ENCODE results near the gene CEP112. TPM values are rescaled to one million over a fixed set of nuclear protein-coding genes. Genes with fewer than 3 reads are reported as not detected.
"Not testable (repeated sequence)": the region's sequence is repeated elsewhere in the genome, so short reads cannot be mapped to it uniquely, and the experiment has no call there.

The CEP112 gene
- polyA plus RNA-seq, 1 experiment: 5.7 TPM

DNA sequence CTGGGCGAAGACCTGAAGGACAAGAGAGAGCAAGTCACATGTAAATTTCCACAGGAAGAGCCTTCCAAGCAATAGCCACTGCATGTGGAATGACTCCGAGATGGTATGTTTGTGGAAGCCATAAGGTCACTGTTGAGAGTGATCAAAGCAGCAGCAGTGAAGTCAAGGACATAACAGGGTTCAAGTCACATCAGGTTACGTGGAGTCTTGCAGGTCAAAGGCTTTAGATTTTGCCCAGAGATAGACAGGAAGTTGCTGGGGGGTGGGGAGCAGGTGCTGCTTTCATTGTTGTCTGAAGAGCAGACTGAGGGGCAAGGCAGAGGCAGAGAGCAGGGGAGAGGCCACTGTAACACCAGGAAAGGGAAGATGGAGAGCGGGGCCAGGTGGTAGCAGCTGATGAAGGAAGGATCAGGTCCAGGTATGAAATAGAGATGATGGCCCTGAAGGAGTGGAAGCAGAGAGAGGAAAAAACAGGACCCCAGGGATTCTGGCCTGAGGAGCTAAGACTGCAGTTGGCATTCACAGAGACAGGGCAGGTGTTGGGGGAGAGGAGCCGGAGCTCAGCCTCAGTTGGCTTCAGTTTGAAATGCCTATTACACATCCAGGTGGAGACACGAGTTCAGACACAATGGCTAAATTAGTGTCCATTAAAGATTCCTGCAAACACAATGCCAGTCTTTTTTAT, 501.2 kb downstream of the CEP112 start:
- TF ChIP-seq, protein P1, sequence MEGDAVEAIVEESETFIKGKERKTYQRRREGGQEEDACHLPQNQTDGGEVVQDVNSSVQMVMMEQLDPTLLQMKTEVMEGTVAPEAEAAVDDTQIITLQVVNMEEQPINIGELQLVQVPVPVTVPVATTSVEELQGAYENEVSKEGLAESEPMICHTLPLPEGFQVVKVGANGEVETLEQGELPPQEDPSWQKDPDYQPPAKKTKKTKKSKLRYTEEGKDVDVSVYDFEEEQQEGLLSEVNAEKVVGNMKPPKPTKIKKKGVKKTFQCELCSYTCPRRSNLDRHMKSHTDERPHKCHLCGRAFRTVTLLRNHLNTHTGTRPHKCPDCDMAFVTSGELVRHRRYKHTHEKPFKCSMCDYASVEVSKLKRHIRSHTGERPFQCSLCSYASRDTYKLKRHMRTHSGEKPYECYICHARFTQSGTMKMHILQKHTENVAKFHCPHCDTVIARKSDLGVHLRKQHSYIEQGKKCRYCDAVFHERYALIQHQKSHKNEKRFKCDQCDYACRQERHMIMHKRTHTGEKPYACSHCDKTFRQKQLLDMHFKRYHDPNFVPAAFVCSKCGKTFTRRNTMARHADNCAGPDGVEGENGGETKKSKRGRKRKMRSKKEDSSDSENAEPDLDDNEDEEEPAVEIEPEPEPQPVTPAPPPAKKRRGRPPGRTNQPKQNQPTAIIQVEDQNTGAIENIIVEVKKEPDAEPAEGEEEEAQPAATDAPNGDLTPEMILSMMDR (IDR thresholded peaks at IDR 0.05; ENCODE audit: low read depth, low read length): no peak
- DNase-seq (ENCODE audit: low read depth, low spot score): no peak
- CTCF ChIA-PET: interaction anchor here (0.6 kb wide), 1 partner anchor 298 kb away, joined by 3 read pairs; no protein-coding TSS in a partner anchor
- H3K27ac ChIP-seq (ENCODE audit: low read depth, low read length): no peak overlapping the region
- H3K4me3 ChIP-seq (ENCODE audit: low read depth, low read length): no peak overlapping the region
- no peaks in the 10 kb centered on the region for H3K9me3 ChIP-seq (ENCODE audit: control insufficient read depth, insufficient read depth, low read length)
- no peaks in the 10 kb centered on the region for H3K27me3 ChIP-seq (ENCODE audit: control insufficient read depth, insufficient read depth, low read length)
- POLR2A ChIA-PET: no interaction called here

DNA sequence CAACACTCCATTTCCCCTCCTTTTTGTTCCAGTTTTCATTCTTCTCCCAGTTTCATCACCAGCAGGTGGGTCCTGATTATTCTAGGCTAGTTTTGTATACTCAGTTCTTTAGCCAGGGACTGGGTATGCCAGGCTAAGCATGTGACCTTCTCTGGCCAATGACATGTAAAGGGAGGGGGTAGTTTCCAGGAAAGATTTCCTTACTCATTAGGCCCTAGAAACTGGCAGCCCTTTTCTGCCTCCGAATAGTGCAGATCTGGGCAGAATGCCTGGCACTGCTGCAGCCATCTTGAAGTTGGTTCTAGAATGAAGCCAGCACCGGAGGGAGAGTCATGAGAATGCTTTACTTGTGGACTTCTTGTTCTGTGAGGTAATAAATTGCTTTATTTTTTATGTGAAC, 503.6 kb downstream of the CEP112 start:
- H3K4me3 ChIP-seq (ENCODE audit: low read depth, low read length): no peak overlapping the region
- no peak for DNase-seq (ENCODE audit: low read depth, low spot score)
- no peak overlapping the region for H3K27ac ChIP-seq (ENCODE audit: low read depth, low read length)
- POLR2A ChIA-PET: no interaction called here
- H3K9me3 ChIP-seq (ENCODE audit: control insufficient read depth, insufficient read depth, low read length): no peaks in the 10 kb centered on the region
- CTCF ChIA-PET: no interaction called here
- no peaks in the 10 kb centered on the region for H3K27me3 ChIP-seq (ENCODE audit: control insufficient read depth, insufficient read depth, low read length)
- TF ChIP-seq, protein P1 (IDR thresholded peaks at IDR 0.05; ENCODE audit: low read depth, low read length): no peak

DNA sequence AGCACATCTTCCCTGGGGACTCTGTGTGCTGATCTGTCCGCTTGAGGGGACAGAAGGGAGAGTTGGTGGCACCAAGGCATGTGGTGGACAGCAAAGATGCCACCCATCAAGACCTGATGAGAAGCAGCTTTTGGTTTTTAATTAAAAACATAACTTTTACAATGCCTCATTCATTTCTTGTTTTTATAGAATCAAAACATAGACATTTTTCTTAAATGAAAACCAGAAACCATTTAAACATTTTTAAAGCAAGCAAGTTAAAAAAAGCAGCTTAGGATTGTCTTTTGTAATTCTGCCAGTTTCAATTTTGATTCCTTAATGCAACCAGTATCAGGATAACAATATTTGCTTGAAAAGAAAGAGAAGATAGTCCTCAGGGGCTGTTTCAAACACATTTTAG, 506.8 kb downstream of the CEP112 start:
- TF ChIP-seq, protein P1 (IDR thresholded peaks at IDR 0.05; ENCODE audit: low read depth, low read length): no peak
- DNase-seq (ENCODE audit: low read depth, low spot score): no peak
- ChIA-PET POLR2A (interaction anchor here (0.7 kb wide), 1 partner anchor 360 kb away, joined by 5 read pairs; no protein-coding TSS in a partner anchor), CTCF (no interaction called here)
- H3K9me3 ChIP-seq (ENCODE audit: control insufficient read depth, insufficient read depth, low read length): no peaks in the 10 kb centered on the region
- no peaks in the 10 kb centered on the region for H3K27me3 ChIP-seq (ENCODE audit: control insufficient read depth, insufficient read depth, low read length)
- H3K27ac ChIP-seq (ENCODE audit: low read depth, low read length): no peak overlapping the region
- no peak overlapping the region for H3K4me3 ChIP-seq (ENCODE audit: low read depth, low read length)

DNA sequence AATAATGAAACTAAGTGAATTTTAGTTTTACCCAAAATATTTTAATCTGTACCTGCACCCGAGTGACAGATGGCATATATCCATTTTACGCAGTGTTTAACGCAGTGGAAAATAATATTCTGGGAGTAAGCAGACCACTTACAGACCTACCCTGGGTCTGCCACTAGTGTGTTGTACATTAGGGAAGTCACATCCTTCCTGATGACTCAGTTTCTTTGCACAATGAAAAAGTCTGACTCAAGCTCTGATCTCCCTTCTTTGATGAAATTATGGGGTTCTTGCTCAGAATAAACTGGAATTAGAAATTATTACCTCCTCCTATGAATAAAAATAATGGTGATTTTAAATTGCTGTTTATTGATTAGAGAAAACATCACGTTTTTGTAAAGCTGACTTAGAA, 507.3 kb downstream of the CEP112 start:
- H3K27ac ChIP-seq (ENCODE audit: low read depth, low read length): no peak overlapping the region
- POLR2A ChIA-PET: no interaction called here
- TF ChIP-seq, protein P1 (IDR thresholded peaks at IDR 0.05; ENCODE audit: low read depth, low read length): no peak
- no peak overlapping the region for H3K4me3 ChIP-seq (ENCODE audit: low read depth, low read length)
- CTCF ChIA-PET: no interaction called here
- DNase-seq (ENCODE audit: low read depth, low spot score): no peak
- H3K27me3 ChIP-seq (ENCODE audit: control insufficient read depth, insufficient read depth, low read length): no peaks in the 10 kb centered on the region
- H3K9me3 ChIP-seq (ENCODE audit: control insufficient read depth, insufficient read depth, low read length): no peaks in the 10 kb centered on the region

DNA sequence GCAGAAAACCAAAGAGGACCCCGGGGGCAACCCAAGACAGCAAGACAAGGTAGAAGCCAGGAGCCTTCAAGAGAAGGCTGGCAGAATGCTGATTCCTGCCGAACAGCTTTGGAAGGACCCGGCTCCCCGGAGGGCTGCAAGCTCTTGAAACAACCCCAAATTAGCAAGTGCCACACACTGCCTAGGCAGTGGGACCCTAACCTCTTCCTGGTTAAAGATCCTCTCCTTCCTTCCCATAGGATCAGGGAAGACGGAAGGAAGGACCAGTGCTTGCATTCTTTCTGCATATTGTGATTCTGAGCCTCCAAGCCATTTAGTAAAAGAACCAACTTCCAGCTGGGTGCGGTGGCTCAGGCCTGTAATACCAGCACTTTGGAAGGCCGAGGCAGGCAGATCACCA, 508.5 kb downstream of the CEP112 start:
- ChIA-PET POLR2A (no interaction called here), CTCF (no interaction called here)
- H3K4me3 ChIP-seq (ENCODE audit: low read depth, low read length): no peak overlapping the region
- DNase-seq (ENCODE audit: low read depth, low spot score): no peak
- H3K9me3 ChIP-seq (ENCODE audit: control insufficient read depth, insufficient read depth, low read length): no peaks in the 10 kb centered on the region
- H3K27me3 ChIP-seq (ENCODE audit: control insufficient read depth, insufficient read depth, low read length): no peaks in the 10 kb centered on the region
- H3K27ac ChIP-seq (ENCODE audit: low read depth, low read length): no peak overlapping the region
- TF ChIP-seq, protein P1 (IDR thresholded peaks at IDR 0.05; ENCODE audit: low read depth, low read length): no peak

DNA sequence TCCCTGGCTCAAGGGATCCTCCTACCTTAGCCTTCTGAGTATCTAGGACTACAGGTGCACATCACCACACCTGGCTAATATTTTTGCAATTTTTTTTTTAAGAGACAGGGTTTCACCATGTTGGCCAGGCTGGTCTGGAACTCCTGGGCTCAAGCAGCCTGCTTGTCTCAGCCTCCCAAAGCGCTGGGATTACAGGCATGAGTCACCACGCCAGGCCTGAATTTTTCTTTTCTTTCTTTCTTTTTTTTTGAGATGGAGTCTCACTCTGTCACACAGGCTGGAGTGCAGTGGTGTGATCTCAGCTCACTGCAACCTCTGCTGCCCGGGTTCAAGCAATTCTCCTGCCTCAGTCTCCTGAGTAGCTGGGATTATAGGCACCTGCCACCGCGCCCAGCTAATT, 510.2 kb downstream of the CEP112 start:
- H3K27me3 ChIP-seq (ENCODE audit: control insufficient read depth, insufficient read depth, low read length); DNase-seq (ENCODE audit: low read depth, low spot score); H3K4me3 ChIP-seq (ENCODE audit: low read depth, low read length); CTCF ChIA-PET; H3K9me3 ChIP-seq (ENCODE audit: control insufficient read depth, insufficient read depth, low read length); H3K27ac ChIP-seq (ENCODE audit: low read depth, low read length); POLR2A ChIA-PET: not testable (repeated sequence)

Measured in AG04450 (cell line).